ENCODE measurements around the gene MAP9. TPM values are rescaled to one million over a fixed set of nuclear protein-coding genes. Genes with fewer than 3 reads are reported as not detected.

Gene MAP9
- total and polyA plus RNA-seq, 5 donors from 2014 or later, result 1.1 to 3.3 (median 2.6) TPM

- ATAC-seq (ENCODE audit: low read depth in 2 of 2) (no peak), DNase-seq (no peak)
- H3K36me3 Mint-ChIP-seq, result no peaks in the 10 kb centered on the region
Observed at GRCh38 chr4:155388162-155388561, 11.4 kb upstream of the MAP9 start.

GRCh38 chr4:155383541-155383940 lies 6.8 kb upstream of the MAP9 start:
- DNase-seq, result no peak
- Mint-ChIP-seq H3K4me1 (no peaks in the 10 kb centered on the region), H3K4me3 (no peak overlapping the region), H3K36me3 (no peaks in the 10 kb centered on the region), H3K27me3 (no peaks in the 10 kb centered on the region), H3K27ac (peak overlapping the region in 1 of 3 donors; percentile 56), H3K9me3 (peaks cover 0 to 4% (median 0%) of the 10 kb centered on the region in 7 donors)
- Histone ChIP-seq H3K27ac (ENCODE audit: insufficient read depth, low read length, poor library complexity, severe bottlenecking) (no peak overlapping the region), H3K4me3 (ENCODE audit: low read depth, low read length) (no peak overlapping the region), H3K4me1 (ENCODE audit: control insufficient read depth, insufficient read depth, low read length, poor library complexity, severe bottlenecking) (no peaks in the 10 kb centered on the region), H3K27me3 (ENCODE audit: control insufficient read depth, insufficient read depth, low read length) (no peaks in the 10 kb centered on the region), H3K36me3 (ENCODE audit: control insufficient read depth, insufficient read depth, low read length) (no peaks in the 10 kb centered on the region), H3K9me3 (ENCODE audit: control insufficient read depth in 2 of 2, low read length in 2 of 2) (no peaks in the 10 kb centered on the region)
- no peak for ATAC-seq (ENCODE audit: low read depth in 2 of 2)

More at GRCh38 chr4:155388162-155388561, 11.4 kb upstream of the MAP9 start:
- H3K9me3 ChIP-seq (ENCODE audit: control insufficient read depth in 2 of 2, low read length in 2 of 2), result no peaks in the 10 kb centered on the region
- H3K36me3 ChIP-seq (ENCODE audit: control insufficient read depth, insufficient read depth, low read length), result no peaks in the 10 kb centered on the region
- H3K4me1 ChIP-seq (ENCODE audit: control insufficient read depth, insufficient read depth, low read length, poor library complexity, severe bottlenecking), result no peaks in the 10 kb centered on the region
- Mint-ChIP-seq H3K27ac (no peak overlapping the region), H3K9me3 (peaks cover 0 to 4% (median 0%) of the 10 kb centered on the region in 7 donors), H3K27me3 (no peaks in the 10 kb centered on the region), H3K4me1 (no peaks in the 10 kb centered on the region), H3K4me3 (no peak overlapping the region)
- H3K27ac ChIP-seq (ENCODE audit: insufficient read depth, low read length, poor library complexity, severe bottlenecking), result no peak overlapping the region
- no peaks in the 10 kb centered on the region for H3K27me3 ChIP-seq (ENCODE audit: control insufficient read depth, insufficient read depth, low read length)
- H3K4me3 ChIP-seq (ENCODE audit: low read depth, low read length), result no peak overlapping the region

DNA sequence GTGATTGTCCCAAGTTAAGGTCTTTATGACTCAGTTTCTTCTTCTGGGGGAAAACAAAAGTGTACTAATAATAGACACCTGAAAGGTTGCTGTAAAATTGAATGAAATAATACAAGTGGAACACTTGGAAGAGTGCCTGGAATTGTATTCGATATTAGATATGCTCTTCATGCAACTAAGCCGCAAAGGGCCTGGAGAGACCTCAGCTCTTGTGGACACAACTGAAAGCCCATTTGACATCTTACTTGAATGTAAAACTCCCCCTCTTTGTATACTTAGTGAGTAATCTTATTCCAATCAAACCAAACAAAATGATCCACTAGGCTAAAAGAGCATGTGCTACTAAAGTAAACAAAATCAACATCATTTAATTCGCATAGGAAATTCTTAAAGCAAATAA lies 511 bp upstream of the MAP9 start:
- Histone ChIP-seq H3K36me3 (ENCODE audit: control insufficient read depth, insufficient read depth, low read length) (no peaks in the 10 kb centered on the region), H3K4me3 (ENCODE audit: low read depth, low read length) (peak overlapping the region; percentile 56), H3K27me3 (ENCODE audit: control insufficient read depth, insufficient read depth, low read length) (no peaks in the 10 kb centered on the region), H3K4me1 (ENCODE audit: control insufficient read depth, insufficient read depth, low read length, poor library complexity, severe bottlenecking) (peaks cover 13% of the 10 kb centered on the region), H3K27ac (ENCODE audit: insufficient read depth, low read length, poor library complexity, severe bottlenecking) (peak overlapping the region; percentile 77), H3K9me3 (ENCODE audit: control insufficient read depth in 2 of 2, low read length in 2 of 2) (no peaks in the 10 kb centered on the region)
- DNase-seq, result no peak
- H3K27ac Mint-ChIP-seq, result peak overlapping the region in 2 of 3 donors; percentile 87 to 95
- peak overlapping the region; percentile 83 to 94 (median 90) for H3K4me3 Mint-ChIP-seq
- H3K9me3 Mint-ChIP-seq, result no peaks in the 10 kb centered on the region
- peaks cover 5 to 18% (median 11%) of the 10 kb centered on the region in 4 donors for H3K4me1 Mint-ChIP-seq
- no peaks in the 10 kb centered on the region for H3K27me3 Mint-ChIP-seq
- no peaks in the 10 kb centered on the region for H3K36me3 Mint-ChIP-seq
- ATAC-seq (ENCODE audit: low read depth in 2 of 2), result no peak

- peaks cover 5 to 15% (median 8%) of the 10 kb centered on the region in 4 donors for H3K4me1 Mint-ChIP-seq
Observed at GRCh38 chr4:155371432-155372043, 5.2 kb downstream of the MAP9 start.

GRCh38 chr4:155367608-155368007 lies 9.2 kb downstream of the MAP9 start:
- no peaks in the 10 kb centered on the region for H3K4me1 ChIP-seq (ENCODE audit: control insufficient read depth, insufficient read depth, low read length, poor library complexity, severe bottlenecking)
- H3K27ac ChIP-seq (ENCODE audit: insufficient read depth, low read length, poor library complexity, severe bottlenecking), result no peak overlapping the region
- H3K4me3 ChIP-seq (ENCODE audit: low read depth, low read length), result no peak overlapping the region
- peaks cover 0 to 1% (median 0%) of the 10 kb centered on the region in 7 donors for H3K9me3 Mint-ChIP-seq
- no peaks in the 10 kb centered on the region for H3K27me3 Mint-ChIP-seq
- H3K36me3 ChIP-seq (ENCODE audit: control insufficient read depth, insufficient read depth, low read length), result no peaks in the 10 kb centered on the region
- no peaks in the 10 kb centered on the region for H3K9me3 ChIP-seq (ENCODE audit: control insufficient read depth in 2 of 2, low read length in 2 of 2)
- peak overlapping the region in 1 of 3 donors; percentile 37 for H3K27ac Mint-ChIP-seq
- H3K27me3 ChIP-seq (ENCODE audit: control insufficient read depth, insufficient read depth, low read length), result no peaks in the 10 kb centered on the region
- peaks cover 0 to 3% (median 0%) of the 10 kb centered on the region in 4 donors for H3K4me1 Mint-ChIP-seq
- H3K36me3 Mint-ChIP-seq, result peaks cover 28% of the 10 kb centered on the region
- ATAC-seq (ENCODE audit: low read depth in 2 of 2) (no peak), DNase-seq (no peak)
- no peak overlapping the region for H3K4me3 Mint-ChIP-seq

More at GRCh38 chr4:155371432-155372043, 5.2 kb downstream of the MAP9 start:
- Histone ChIP-seq H3K27ac (ENCODE audit: insufficient read depth, low read length, poor library complexity, severe bottlenecking) (no peak overlapping the region), H3K27me3 (ENCODE audit: control insufficient read depth, insufficient read depth, low read length) (no peaks in the 10 kb centered on the region), H3K9me3 (ENCODE audit: control insufficient read depth in 2 of 2, low read length in 2 of 2) (no peaks in the 10 kb centered on the region), H3K4me3 (ENCODE audit: low read depth, low read length) (no peak overlapping the region), H3K36me3 (ENCODE audit: control insufficient read depth, insufficient read depth, low read length) (no peaks in the 10 kb centered on the region), H3K4me1 (ENCODE audit: control insufficient read depth, insufficient read depth, low read length, poor library complexity, severe bottlenecking) (peaks cover 9% of the 10 kb centered on the region)
- DNase-seq, result peak in 2 of 3 donors; percentile 43 to 44
- Mint-ChIP-seq H3K27me3 (no peaks in the 10 kb centered on the region), H3K9me3 (no peaks in the 10 kb centered on the region), H3K4me3 (peak overlapping the region in 1 of 4 donors; percentile 87), H3K36me3 (peaks cover 14% of the 10 kb centered on the region), H3K27ac (no peak overlapping the region)
- ATAC-seq (ENCODE audit: low read depth in 2 of 2), result peak in 1 of 2 donors; percentile 19

GRCh38 chr4:155353923-155354540 lies 22.7 kb downstream of the MAP9 start:
- Histone ChIP-seq H3K36me3 (ENCODE audit: control insufficient read depth, insufficient read depth, low read length) (no peaks in the 10 kb centered on the region), H3K27me3 (ENCODE audit: control insufficient read depth, insufficient read depth, low read length) (no peaks in the 10 kb centered on the region), H3K4me1 (ENCODE audit: control insufficient read depth, insufficient read depth, low read length, poor library complexity, severe bottlenecking) (no peaks in the 10 kb centered on the region), H3K4me3 (ENCODE audit: low read depth, low read length) (no peak overlapping the region), H3K27ac (ENCODE audit: insufficient read depth, low read length, poor library complexity, severe bottlenecking) (no peak overlapping the region), H3K9me3 (ENCODE audit: control insufficient read depth in 2 of 2, low read length in 2 of 2) (no peaks in the 10 kb centered on the region)
- no peak overlapping the region for H3K4me3 Mint-ChIP-seq
- H3K27ac Mint-ChIP-seq, result peak overlapping the region in 1 of 3 donors; percentile 26
- no peaks in the 10 kb centered on the region for H3K27me3 Mint-ChIP-seq
- H3K4me1 Mint-ChIP-seq, result peaks cover 0 to 4% (median 2%) of the 10 kb centered on the region in 4 donors
- no peak for ATAC-seq (ENCODE audit: low read depth in 2 of 2)
- peak in 2 of 3 donors; percentile 5 to 48 for DNase-seq
- H3K9me3 Mint-ChIP-seq, result no peaks in the 10 kb centered on the region
- peaks cover 16% of the 10 kb centered on the region for H3K36me3 Mint-ChIP-seq

DNA sequence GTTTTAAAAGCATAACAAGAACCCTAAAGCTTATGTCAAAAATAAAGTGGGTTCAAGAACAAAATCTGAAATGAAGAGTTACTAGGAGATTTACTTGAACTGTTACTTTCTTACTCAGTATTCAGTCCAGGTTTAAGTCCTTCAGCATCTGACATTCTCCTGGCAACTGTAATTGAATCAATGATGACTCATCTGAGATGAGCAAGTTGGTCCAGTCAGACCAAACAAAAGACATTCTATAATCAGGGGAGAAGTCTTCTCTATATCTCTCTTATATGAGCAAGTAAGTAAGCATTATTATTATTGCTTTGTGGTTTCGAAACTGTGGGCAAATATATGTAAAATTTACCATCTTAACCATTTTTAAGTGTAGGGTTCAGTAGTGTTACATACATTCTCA lies 34.6 kb downstream of the MAP9 start:
- Mint-ChIP-seq H3K9me3 (peaks cover 0 to 4% (median 0%) of the 10 kb centered on the region in 7 donors), H3K4me3 (no peak overlapping the region), H3K27ac (no peak overlapping the region), H3K36me3 (peaks cover 17% of the 10 kb centered on the region), H3K27me3 (no peaks in the 10 kb centered on the region), H3K4me1 (no peaks in the 10 kb centered on the region)
- no peak overlapping the region for H3K27ac ChIP-seq (ENCODE audit: insufficient read depth, low read length, poor library complexity, severe bottlenecking)
- no peak for ATAC-seq (ENCODE audit: low read depth in 2 of 2)
- H3K36me3 ChIP-seq (ENCODE audit: control insufficient read depth, insufficient read depth, low read length), result no peaks in the 10 kb centered on the region
- H3K4me1 ChIP-seq (ENCODE audit: control insufficient read depth, insufficient read depth, low read length, poor library complexity, severe bottlenecking), result no peaks in the 10 kb centered on the region
- H3K27me3 ChIP-seq (ENCODE audit: control insufficient read depth, insufficient read depth, low read length), result no peaks in the 10 kb centered on the region
- H3K9me3 ChIP-seq (ENCODE audit: control insufficient read depth in 2 of 2, low read length in 2 of 2), result no peaks in the 10 kb centered on the region
- no peak overlapping the region for H3K4me3 ChIP-seq (ENCODE audit: low read depth, low read length)
- no peak for DNase-seq
